Coronary artery (tissue), 2 donors: ENCODE data around the gene CYP24A1.

Experiments used
- DNase-seq: peaks from one replicate; pipeline ENCODE4 v3.0.0-alpha.2; 2017; ENCODE audit warnings: low spot score
- H3K27ac ChIP-seq, 2 donors: fragments of 200-600 bp; sonication (generic); one replicate each; pipeline ENCODE4 v1.5.1; 2016 to 2019
- H3K4me3 ChIP-seq: fragments of 200-600 bp; sonication (generic); 2 replicates; pipeline ENCODE4 v1.5.1; 2016; ENCODE audit warnings: mild to moderate bottlenecking, moderate library complexity
- CTCF ChIP-seq: fragments of 200-600 bp; sonication (generic); IDR thresholded peaks from one replicate; pipeline ENCODE4 v1.5.1; 2019; ENCODE audit warnings: antibody characterized with exemption

Gene CYP24A1

GRCh38 chr20:54111460-54111859 is 62.3 kb downstream of the CYP24A1 start:
- H3K27ac ChIP-seq, result no peak overlapping the region
- H3K4me3 ChIP-seq, result no peak overlapping the region
- TF ChIP-seq CTCF, result no peak
- DNase-seq, result peak; percentile 9

GRCh38 chr20:54110457-54110856 is 63.3 kb downstream of the CYP24A1 start:
- TF ChIP-seq CTCF, result no peak
- no peak for DNase-seq
- Histone ChIP-seq H3K27ac (no peak overlapping the region), H3K4me3 (no peak overlapping the region)

- TF ChIP-seq CTCF, result no peak
- no peak overlapping the region for H3K4me3 ChIP-seq
Observed at GRCh38 chr20:54110041-54110440, 63.7 kb downstream of the CYP24A1 start.

GRCh38 chr20:54108817-54109216 is 65.0 kb downstream of the CYP24A1 start:
- no peak for DNase-seq
- H3K27ac ChIP-seq, result no peak overlapping the region
- H3K4me3 ChIP-seq, result no peak overlapping the region
- no peak for TF ChIP-seq CTCF

More at GRCh38 chr20:54110041-54110440, 63.7 kb downstream of the CYP24A1 start:
- no peak overlapping the region for H3K27ac ChIP-seq
- DNase-seq, result no peak

GRCh38 chr20:54108326-54108642 is 65.5 kb downstream of the CYP24A1 start:
- no peak for TF ChIP-seq CTCF
- Histone ChIP-seq H3K27ac (no peak overlapping the region), H3K4me3 (no peak overlapping the region)
- no peak for DNase-seq

- TF ChIP-seq CTCF, result no peak
- no peak for DNase-seq
- Histone ChIP-seq H3K27ac (no peak overlapping the region), H3K4me3 (no peak overlapping the region)
Observed at GRCh38 chr20:54107600-54108325, 66.0 kb downstream of the CYP24A1 start.

- no peak for TF ChIP-seq CTCF
- Histone ChIP-seq H3K27ac (no peak overlapping the region), H3K4me3 (no peak overlapping the region)
- no peak for DNase-seq
Observed at GRCh38 chr20:54107181-54107580, 66.6 kb downstream of the CYP24A1 start.
